GM19467 (cell line): ENCODE measurements around the gene PYGO1.
"Not testable (repeated sequence)": the region's sequence is repeated elsewhere in the genome, so short reads cannot be mapped to it uniquely, and the experiment has no call there.

ENCODE experiments used
- ATAC-seq: cut with Tn5 transposase; IDR thresholded peaks from one replicate; pipeline ENCODE4 v1.9.1; 2021; ENCODE audit warnings: mild to moderate bottlenecking, moderate library complexity; ENCODE audit not compliant: unreplicated experiment

PYGO1 gene

DNA sequence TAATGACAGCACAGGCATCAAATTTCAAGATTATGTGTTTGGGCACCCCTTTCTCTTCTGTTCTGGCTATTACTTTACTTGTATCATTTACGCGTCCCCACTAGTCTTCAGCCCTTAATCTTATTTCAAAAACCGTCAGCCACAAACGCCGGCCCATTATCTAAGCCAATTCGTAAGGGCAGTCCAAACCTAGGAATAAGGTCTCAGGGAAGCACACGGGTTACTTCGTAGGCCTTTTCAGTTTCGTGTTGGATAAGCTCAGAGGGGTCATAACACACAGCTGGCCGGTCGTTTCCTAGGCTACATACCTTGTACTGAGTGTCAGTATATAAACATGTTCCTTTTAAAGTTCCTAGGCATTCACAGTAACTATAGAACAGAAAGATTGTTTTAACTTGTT is 75.0 kb downstream of the PYGO1 start:
- ATAC-seq: no peak

GRCh38 chr15:55507567-55507966 is 80.6 kb downstream of the PYGO1 start:
- no peak for ATAC-seq

DNA sequence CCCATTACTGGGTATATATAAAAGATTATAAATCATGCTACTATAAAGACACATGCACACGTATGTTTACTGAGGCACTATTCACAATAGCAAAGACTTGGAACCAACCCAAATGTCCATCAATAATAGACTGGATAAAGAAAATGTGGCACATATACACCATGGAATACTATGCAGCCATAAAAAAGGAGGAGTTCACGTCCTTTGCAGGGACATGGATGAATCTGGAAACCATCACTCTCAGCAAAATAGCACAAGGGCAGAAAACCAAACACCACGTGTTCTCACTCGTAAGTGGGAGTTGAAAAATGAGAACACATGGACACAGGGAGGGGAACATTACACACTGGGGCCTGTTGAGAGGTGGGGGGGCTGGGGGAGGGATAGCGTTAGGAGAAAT is 82.7 kb downstream of the PYGO1 start:
- not testable (repeated sequence) for ATAC-seq

DNA sequence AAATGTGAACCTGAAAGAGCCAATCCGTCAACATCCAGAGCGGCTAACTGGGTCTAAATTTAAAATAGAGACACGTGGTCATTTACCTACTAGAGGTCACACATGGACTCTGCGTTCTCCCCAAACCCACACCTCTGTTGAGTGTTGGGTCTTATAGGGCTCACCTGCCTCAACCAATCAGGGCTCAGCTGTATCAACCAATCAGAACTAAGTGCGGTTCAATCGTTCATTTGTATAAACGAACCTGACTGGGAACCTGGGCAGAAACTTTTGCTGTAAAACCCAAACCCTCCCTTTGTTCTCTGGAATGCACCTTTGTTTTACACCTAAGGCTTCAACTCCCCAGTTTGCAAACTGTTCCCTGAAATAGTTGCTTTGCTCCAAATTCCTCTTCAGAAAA is 89.0 kb downstream of the PYGO1 start:
- ATAC-seq: no peak

DNA sequence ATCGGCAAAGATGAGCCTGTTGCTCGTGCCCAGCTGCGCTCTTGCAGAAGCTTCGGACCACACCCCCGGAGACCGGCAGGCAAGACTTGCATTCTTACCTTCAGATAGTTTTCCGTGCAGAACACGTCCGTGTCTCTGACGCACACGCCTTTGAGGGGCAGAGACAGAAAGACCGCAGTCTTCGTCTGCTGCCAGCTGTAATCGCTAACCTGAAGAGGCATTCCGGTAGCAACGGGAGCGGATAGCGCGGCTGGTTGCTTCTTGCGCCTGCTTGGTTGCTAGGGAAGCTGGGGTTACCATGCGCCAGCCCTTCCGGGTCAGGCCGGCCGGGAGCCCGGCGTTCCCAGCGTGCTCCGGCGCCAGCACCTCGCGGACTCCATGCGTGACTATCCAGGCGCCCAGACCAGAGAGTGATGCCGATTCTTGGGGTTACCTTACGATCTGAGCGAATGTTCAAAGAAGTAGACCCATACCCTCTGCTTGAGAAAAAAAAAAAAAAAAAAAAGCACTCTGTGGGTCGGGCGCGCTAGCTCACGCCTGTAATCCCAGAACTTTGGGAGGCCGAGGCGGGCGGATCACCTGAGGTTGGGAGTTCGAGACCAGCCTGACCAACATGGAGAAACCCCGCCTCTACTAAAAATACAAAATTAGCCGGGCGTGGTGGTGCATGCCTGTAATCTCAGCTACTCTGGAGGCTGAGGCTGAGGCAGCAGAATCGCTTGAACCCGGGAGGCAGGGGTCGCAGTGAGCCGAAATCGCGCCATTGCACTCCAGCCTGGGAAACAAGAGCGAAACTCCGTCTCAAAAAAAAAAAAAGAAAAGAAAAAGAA is 89.8 kb downstream of the PYGO1 start:
- peak; percentile 99 for ATAC-seq

DNA sequence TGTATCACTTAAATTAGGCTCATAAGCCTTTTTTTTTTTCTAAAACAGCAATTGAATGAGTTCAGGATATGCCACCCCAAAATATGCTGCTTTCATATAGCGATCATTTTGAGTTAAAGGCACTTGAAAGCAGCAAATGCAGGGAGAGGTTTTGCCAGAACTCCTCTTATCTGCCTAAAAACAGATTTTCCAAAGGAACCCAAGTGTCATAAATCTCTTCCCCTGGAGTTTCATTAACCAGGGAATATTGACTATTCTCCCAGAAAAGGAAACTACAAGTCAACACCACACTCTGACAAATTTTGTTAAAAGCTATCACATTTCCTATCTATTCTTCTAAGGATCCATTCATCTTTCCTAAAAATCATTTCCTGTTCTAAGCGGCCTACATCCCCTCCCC is 91.4 kb downstream of the PYGO1 start:
- ATAC-seq: no peak

- no peak for ATAC-seq
Observed at GRCh38 chr15:55494931-55495330, 93.2 kb downstream of the PYGO1 start.

DNA sequence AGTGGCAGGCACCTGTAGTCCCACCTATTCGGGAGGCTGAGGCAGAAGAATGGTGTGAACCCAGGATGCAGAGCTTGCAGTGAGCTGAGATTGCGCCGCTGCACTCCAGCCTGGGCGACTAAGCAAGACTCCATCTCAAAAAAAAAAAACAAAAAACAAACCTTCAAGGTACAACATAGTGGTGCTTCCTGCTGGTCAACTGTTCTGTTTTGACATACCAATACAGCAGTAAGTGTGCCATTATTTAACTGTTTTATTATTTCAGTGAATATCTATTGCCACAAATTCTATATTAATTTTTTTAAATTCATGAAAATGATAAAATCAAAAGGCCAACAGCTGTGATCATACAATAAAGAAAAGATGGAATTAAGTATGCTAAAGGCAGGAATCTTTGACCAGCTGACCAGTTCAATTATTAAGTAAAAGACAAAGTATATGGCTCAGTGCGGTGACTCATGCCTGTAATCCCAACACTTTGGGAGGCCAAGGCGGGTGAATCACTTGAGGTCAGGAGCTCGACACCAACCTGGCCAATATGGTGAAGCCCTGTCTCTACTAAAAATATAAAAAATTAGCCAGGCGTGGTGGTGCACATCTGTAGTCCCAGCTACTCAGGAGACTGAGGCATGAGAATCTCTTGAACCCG is 99.1 kb downstream of the PYGO1 start:
- ATAC-seq: not testable (repeated sequence)
